ENCODE measurements around the gene C2orf72. TPM values are rescaled to one million over a fixed set of nuclear protein-coding genes. Genes with fewer than 3 reads are reported as not detected.

Gene C2orf72
- total and polyA plus RNA-seq, 2 of the 13 experiments (the other 11 are each of a cell fraction or from before 2014, with no cell fraction given), result 147 to 203 TPM

DNA sequence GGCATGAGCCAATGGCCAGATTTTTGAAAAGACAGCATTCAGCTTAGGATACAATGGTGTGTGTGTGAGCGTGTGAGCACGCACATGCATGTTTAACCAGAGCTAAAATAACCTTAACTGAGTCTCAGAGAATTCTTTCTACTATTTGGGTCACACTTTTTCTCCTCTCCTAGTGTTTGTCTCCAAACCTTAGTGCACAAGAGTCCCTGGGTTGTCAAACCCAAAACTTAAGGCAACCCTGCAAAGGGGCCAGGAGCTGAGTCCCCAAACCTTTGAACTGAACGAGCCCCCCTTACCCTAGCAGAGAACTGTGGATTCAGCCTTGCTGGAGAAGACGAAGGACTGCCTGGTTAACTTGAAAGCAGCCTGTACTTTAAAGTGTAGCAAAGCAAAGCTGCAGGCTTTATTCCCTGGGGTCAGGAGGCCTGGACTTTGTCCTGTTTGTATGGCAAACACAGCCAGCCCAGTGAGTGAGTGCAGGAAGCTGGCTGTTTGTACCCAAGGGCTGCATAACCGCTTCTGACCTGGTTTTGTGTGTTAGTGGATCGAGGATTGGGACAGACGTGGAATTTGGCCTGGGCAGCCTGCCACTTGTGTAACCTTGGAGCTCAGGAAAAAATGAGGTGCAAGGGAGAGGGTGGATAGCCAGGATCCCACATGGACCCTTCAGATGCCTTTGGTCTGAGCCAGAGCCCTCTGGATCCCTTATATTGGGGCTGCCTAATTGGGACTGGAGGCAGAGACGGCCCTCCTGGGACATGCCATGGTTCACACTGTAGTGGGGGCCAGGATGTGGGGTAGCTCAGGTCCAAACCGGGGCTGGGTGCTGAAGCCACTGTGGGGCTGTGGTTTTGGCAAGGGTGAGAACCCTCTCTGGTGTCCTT is 12.9 kb downstream of the C2orf72 start (continued):
- TF ChIP-seq, protein P1, sequence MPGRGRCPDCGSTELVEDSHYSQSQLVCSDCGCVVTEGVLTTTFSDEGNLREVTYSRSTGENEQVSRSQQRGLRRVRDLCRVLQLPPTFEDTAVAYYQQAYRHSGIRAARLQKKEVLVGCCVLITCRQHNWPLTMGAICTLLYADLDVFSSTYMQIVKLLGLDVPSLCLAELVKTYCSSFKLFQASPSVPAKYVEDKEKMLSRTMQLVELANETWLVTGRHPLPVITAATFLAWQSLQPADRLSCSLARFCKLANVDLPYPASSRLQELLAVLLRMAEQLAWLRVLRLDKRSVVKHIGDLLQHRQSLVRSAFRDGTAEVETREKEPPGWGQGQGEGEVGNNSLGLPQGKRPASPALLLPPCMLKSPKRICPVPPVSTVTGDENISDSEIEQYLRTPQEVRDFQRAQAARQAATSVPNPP (CRISPR knock-in tag; IDR thresholded peaks at IDR 0.05), result peak; percentile 95
- TF ChIP-seq CENPX (CRISPR knock-in tag; IDR thresholded peaks at IDR 0.05), result no peak
- TF ChIP-seq ZNF460 (CRISPR knock-in tag; IDR thresholded peaks at IDR 0.05; ENCODE audit: borderline replicate concordance), result peak; percentile 82; the same call in 1 of the 2 replicates
- peak; percentile 77; the same call in 1 of the 2 replicates for TF ChIP-seq SNAPC2 (CRISPR knock-in tag; IDR thresholded peaks at IDR 0.05)
- TF ChIP-seq ZNF83 (CRISPR knock-in tag; IDR thresholded peaks at IDR 0.05; ENCODE audit: borderline replicate concordance), result 0 out of 2 replicates have a peak, but pooled peaks have one; percentile 20
- peak; percentile 82; the same call in 1 of the 2 replicates for TF ChIP-seq ZNF329 (CRISPR knock-in tag; IDR thresholded peaks at IDR 0.05; ENCODE audit: low read depth)
- TF ChIP-seq ZNF552 (CRISPR knock-in tag; IDR thresholded peaks at IDR 0.05; ENCODE audit: borderline replicate concordance), result peak; percentile 52; the same call in 1 of the 2 replicates
- TF ChIP-seq AGO2 (optimal IDR thresholded peaks at IDR 0.05; ENCODE audit: low read depth, low read length), result peak; percentile 95
- TF ChIP-seq, protein P2, sequence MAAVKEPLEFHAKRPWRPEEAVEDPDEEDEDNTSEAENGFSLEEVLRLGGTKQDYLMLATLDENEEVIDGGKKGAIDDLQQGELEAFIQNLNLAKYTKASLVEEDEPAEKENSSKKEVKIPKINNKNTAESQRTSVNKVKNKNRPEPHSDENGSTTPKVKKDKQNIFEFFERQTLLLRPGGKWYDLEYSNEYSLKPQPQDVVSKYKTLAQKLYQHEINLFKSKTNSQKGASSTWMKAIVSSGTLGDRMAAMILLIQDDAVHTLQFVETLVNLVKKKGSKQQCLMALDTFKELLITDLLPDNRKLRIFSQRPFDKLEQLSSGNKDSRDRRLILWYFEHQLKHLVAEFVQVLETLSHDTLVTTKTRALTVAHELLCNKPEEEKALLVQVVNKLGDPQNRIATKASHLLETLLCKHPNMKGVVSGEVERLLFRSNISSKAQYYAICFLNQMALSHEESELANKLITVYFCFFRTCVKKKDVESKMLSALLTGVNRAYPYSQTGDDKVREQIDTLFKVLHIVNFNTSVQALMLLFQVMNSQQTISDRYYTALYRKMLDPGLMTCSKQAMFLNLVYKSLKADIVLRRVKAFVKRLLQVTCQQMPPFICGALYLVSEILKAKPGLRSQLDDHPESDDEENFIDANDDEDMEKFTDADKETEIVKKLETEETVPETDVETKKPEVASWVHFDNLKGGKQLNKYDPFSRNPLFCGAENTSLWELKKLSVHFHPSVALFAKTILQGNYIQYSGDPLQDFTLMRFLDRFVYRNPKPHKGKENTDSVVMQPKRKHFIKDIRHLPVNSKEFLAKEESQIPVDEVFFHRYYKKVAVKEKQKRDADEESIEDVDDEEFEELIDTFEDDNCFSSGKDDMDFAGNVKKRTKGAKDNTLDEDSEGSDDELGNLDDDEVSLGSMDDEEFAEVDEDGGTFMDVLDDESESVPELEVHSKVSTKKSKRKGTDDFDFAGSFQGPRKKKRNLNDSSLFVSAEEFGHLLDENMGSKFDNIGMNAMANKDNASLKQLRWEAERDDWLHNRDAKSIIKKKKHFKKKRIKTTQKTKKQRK (IDR thresholded peaks at IDR 0.05; ENCODE audit: low read length), result no peak
- TF ChIP-seq ZNF775 (CRISPR knock-in tag; IDR thresholded peaks at IDR 0.05; ENCODE audit: borderline replicate concordance), result no peak; the same call in 1 of the 2 replicates
- no peak; the same call in 1 of the 2 replicates for TF ChIP-seq ZKSCAN1 (IDR thresholded peaks at IDR 0.05; ENCODE audit: low read length)
- TF ChIP-seq, protein P3, sequence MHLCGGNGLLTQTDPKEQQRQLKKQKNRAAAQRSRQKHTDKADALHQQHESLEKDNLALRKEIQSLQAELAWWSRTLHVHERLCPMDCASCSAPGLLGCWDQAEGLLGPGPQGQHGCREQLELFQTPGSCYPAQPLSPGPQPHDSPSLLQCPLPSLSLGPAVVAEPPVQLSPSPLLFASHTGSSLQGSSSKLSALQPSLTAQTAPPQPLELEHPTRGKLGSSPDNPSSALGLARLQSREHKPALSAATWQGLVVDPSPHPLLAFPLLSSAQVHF (CRISPR knock-in tag; IDR thresholded peaks at IDR 0.05), result peak; percentile 77; the same call in 1 of the 2 replicates
- peak; percentile 88; the same call in 1 of the 2 replicates for TF ChIP-seq ZFP82 (CRISPR knock-in tag; IDR thresholded peaks at IDR 0.05; ENCODE audit: borderline replicate concordance)
- TF ChIP-seq FOXK2 (IDR thresholded peaks at IDR 0.05), result peak; percentile 83
- no peak; the same call in none of the 2 replicates for TF ChIP-seq RFXANK (CRISPR knock-in tag; IDR thresholded peaks at IDR 0.05)
- no peak for TF ChIP-seq PCBP2 (optimal IDR thresholded peaks at IDR 0.05; ENCODE audit: low read depth, low read length, poor library complexity, severe bottlenecking)
- TF ChIP-seq ZSCAN21 (CRISPR knock-in tag; IDR thresholded peaks at IDR 0.05; ENCODE audit: borderline replicate concordance), result peak; percentile 99
- TF ChIP-seq ZSCAN20 (CRISPR knock-in tag; IDR thresholded peaks at IDR 0.05; ENCODE audit: borderline replicate concordance), result peak; percentile 93; the same call in 1 of the 2 replicates
- TF ChIP-seq ZNF3 (CRISPR knock-in tag; IDR thresholded peaks at IDR 0.05), result peak; percentile 82; the same call in 1 of the 2 replicates
- TF ChIP-seq TP53 (CRISPR knock-in tag; conservative IDR thresholded peaks at IDR 0.05), result peak; percentile 95
- TF ChIP-seq RBM39 (IDR thresholded peaks at IDR 0.05; ENCODE audit: low read depth, low read length, poor library complexity, severe bottlenecking), result peak; percentile 2
- TF ChIP-seq ZNF737 (CRISPR knock-in tag; IDR thresholded peaks at IDR 0.05; ENCODE audit: borderline replicate concordance), result no peak
- peak; percentile 98 for TF ChIP-seq ZFP90 (CRISPR knock-in tag; IDR thresholded peaks at IDR 0.05; ENCODE audit: borderline replicate concordance)
- TF ChIP-seq FOXM1 (CRISPR knock-in tag; IDR thresholded peaks at IDR 0.05), result no peak
- no peak; the same call in 1 of the 2 replicates for TF ChIP-seq GLI4 (CRISPR knock-in tag; IDR thresholded peaks at IDR 0.05; ENCODE audit: borderline replicate concordance)

All from HepG2 (cell line).